Measurements from ENCODE around the gene ERCC5. TPM values are rescaled to one million over a fixed set of nuclear protein-coding genes. Genes with fewer than 3 reads are reported as not detected.

The ERCC5 gene
- total RNA-seq, 1 donor = 99.2 TPM

- H3K4me2 ChIP-seq (ENCODE audit: insufficient read depth, low read length) = no peak overlapping the region
- no peak for DNase-seq (ENCODE audit: insufficient read length, low spot score, missing footprints)
- no peaks in the 10 kb centered on the region for H4K20me1 ChIP-seq (ENCODE audit: insufficient read depth, low read length)
- no peaks in the 10 kb centered on the region for H3K4me1 ChIP-seq (ENCODE audit: insufficient read depth, low read length)
- no peak overlapping the region for H3K4me3 ChIP-seq (ENCODE audit: insufficient read depth, low read length)
- no peak for TF ChIP-seq CTCF (IDR thresholded peaks at IDR 0.05; ENCODE audit: extremely low read depth, low read depth, low read length)
- no peaks in the 10 kb centered on the region for H3K27me3 ChIP-seq (ENCODE audit: insufficient read depth, low read length)
- H3K27ac ChIP-seq (ENCODE audit: low read depth, low read length) = no peak overlapping the region
- H2AFZ ChIP-seq (ENCODE audit: low read length) = no peak overlapping the region
- H3K79me2 ChIP-seq (ENCODE audit: insufficient read depth, low read length) = no peaks in the 10 kb centered on the region
- H3K36me3 ChIP-seq (ENCODE audit: insufficient read depth, low read length) = no peaks in the 10 kb centered on the region
- no peaks in the 10 kb centered on the region for H3K9me3 ChIP-seq (ENCODE audit: low read depth, low read length)
Measured at GRCh38 chr13:102922184-102922583, 76.4 kb downstream of the ERCC5 start.

Other genes with a start within 250 kb of the ERCC5 start
- 57.5 and 58.9 TPM in 2 replicates for gene TPP2, start 249.0 kb upstream of the ERCC5 start, total RNA-seq
- gene METTL21C, start 151.0 kb upstream of the ERCC5 start, total RNA-seq = not detected in 2 replicates
- gene TEX30, start 72.2 kb upstream of the ERCC5 start, total RNA-seq = 13.4 and 14.4 TPM in 2 replicates
- 15.9 and 18.0 TPM in 2 replicates for gene POGLUT2, start 47.1 kb upstream of the ERCC5 start, total RNA-seq
- 22.1 and 30.9 TPM in 2 replicates for gene BIVM, start 46.9 kb upstream of the ERCC5 start, total RNA-seq
- gene SLC10A2, start 220.4 kb downstream of the ERCC5 start, total RNA-seq = not detected in 2 replicates